NB4 (cell line): ENCODE results near the gene IMP4.

Source experiments
- POLR2A ChIP-seq: IDR thresholded peaks from 2 replicates; pipeline ENCODE4 v1.6.1; 2011; ENCODE audit warnings: mild to moderate bottlenecking; ENCODE audit not compliant: insufficient read length; ENCODE audit errors: extremely low read depth
- TF ChIP-seq, protein P1 (sequence below): IDR thresholded peaks from one replicate; pipeline ENCODE4 v1.5.1; 2012; ENCODE audit warnings: low read depth, low read length

DNA sequence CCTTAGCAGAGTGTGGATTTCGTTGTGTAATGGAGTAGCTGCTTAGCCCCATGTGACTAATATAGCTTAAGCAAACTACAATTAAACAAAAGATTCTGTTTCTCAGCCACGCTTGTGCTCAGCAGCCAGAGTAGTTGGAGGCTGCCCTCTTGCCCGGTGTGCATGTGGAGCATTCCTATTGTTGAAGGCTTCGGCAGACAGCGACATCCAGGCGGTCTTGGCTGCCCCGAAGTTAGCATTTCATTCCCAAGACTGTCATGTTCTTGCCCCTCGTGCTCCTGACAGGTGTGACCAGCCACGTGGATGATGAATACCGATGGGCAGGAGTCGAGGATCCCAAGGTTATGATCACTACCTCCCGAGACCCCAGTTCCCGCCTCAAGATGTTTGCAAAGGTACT lies 2.4 kb downstream of the IMP4 start:
- TF ChIP-seq, protein P1, sequence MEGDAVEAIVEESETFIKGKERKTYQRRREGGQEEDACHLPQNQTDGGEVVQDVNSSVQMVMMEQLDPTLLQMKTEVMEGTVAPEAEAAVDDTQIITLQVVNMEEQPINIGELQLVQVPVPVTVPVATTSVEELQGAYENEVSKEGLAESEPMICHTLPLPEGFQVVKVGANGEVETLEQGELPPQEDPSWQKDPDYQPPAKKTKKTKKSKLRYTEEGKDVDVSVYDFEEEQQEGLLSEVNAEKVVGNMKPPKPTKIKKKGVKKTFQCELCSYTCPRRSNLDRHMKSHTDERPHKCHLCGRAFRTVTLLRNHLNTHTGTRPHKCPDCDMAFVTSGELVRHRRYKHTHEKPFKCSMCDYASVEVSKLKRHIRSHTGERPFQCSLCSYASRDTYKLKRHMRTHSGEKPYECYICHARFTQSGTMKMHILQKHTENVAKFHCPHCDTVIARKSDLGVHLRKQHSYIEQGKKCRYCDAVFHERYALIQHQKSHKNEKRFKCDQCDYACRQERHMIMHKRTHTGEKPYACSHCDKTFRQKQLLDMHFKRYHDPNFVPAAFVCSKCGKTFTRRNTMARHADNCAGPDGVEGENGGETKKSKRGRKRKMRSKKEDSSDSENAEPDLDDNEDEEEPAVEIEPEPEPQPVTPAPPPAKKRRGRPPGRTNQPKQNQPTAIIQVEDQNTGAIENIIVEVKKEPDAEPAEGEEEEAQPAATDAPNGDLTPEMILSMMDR = no peak
- no peak for TF ChIP-seq POLR2A
